Thyroid gland (tissue), 4 donors: ENCODE results near the gene PRICKLE4.

Experiments used
- POLR2A ChIP-seq, 2 donors: fragments of 450-650 bp; IDR thresholded peaks; one replicate each; pipeline ENCODE4 v1.6.1; 2017; ENCODE audit warnings: antibody characterized with exemption in 2 of 2, mild to moderate bottlenecking in 2 of 2, moderate library complexity in 1 of 2
- TF ChIP-seq, protein P1 (sequence below), 6 experiments: fragments of 200-600 bp in 3 of 6; fragments of 450-650 bp in 3 of 6; sonication (generic) in 3 of 6; IDR thresholded peaks; one replicate each; pipeline ENCODE4 v1.5.1; 2016 to 2019; ENCODE audit warnings: antibody characterized with exemption in 6 of 6, mild to moderate bottlenecking in 2 of 6, inconsistent platforms in 1 of 6, moderate library complexity in 1 of 6

- TF ChIP-seq, protein P1, sequence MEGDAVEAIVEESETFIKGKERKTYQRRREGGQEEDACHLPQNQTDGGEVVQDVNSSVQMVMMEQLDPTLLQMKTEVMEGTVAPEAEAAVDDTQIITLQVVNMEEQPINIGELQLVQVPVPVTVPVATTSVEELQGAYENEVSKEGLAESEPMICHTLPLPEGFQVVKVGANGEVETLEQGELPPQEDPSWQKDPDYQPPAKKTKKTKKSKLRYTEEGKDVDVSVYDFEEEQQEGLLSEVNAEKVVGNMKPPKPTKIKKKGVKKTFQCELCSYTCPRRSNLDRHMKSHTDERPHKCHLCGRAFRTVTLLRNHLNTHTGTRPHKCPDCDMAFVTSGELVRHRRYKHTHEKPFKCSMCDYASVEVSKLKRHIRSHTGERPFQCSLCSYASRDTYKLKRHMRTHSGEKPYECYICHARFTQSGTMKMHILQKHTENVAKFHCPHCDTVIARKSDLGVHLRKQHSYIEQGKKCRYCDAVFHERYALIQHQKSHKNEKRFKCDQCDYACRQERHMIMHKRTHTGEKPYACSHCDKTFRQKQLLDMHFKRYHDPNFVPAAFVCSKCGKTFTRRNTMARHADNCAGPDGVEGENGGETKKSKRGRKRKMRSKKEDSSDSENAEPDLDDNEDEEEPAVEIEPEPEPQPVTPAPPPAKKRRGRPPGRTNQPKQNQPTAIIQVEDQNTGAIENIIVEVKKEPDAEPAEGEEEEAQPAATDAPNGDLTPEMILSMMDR (IDR thresholded peaks at IDR 0.05) = no peak
- no peak for TF ChIP-seq POLR2A (IDR thresholded peaks at IDR 0.05)
Observed at GRCh38 chr6:41783106-41783780, 2.7 kb downstream of the PRICKLE4 start.
